OCI-LY7 (cell line): ENCODE measurements around the gene FBXO5.

ENCODE experiments used
- CTCF ChIP-seq: fragments of 200-600 bp; sonication (generic); conservative IDR thresholded peaks from 2 replicates; pipeline ENCODE4 v1.5.1; 2014; ENCODE audit warnings: mild to moderate bottlenecking, antibody characterized with exemption, low read length, moderate library complexity, mixed read lengths
- EZH2phosphoT487 ChIP-seq: fragments of 200-600 bp; sonication (generic); IDR thresholded peaks from 2 replicates; pipeline ENCODE4 v1.6.1; 2018; ENCODE audit warnings: low read depth, borderline replicate concordance, mild to moderate bottlenecking, mixed run types, antibody characterized with exemption, low read length, moderate library complexity, mixed read lengths

- no peak for TF ChIP-seq CTCF
- no peak for TF ChIP-seq EZH2phosphoT487
Measured at GRCh38 chr6:152978058-152978457, 4.8 kb downstream of the FBXO5 start.
